ENCODE data around the gene PIGU.
"Not testable (repeated sequence)": the region's sequence is repeated elsewhere in the genome, so short reads cannot be mapped to it uniquely, and the experiment has no call there.

PIGU gene

GRCh38 chr20:34658654-34659053, 18.2 kb downstream of the PIGU start:
- DNase-seq = not testable (repeated sequence)

GRCh38 chr20:34654207-34654744, 22.6 kb downstream of the PIGU start:
- DNase-seq = no peak

GRCh38 chr20:34651200-34651599, 25.7 kb downstream of the PIGU start:
- no peak for DNase-seq

GRCh38 chr20:34647737-34648136, 29.2 kb downstream of the PIGU start:
- DNase-seq = no peak

- DNase-seq = no peak
These were observed 31.9 kb downstream of the PIGU start for GRCh38 chr20:34644951-34645350.

GRCh38 chr20:34644345-34644744, 32.5 kb downstream of the PIGU start:
- no peak for DNase-seq

- DNase-seq = no peak
These were observed 33.0 kb downstream of the PIGU start for GRCh38 chr20:34643928-34644327.

- DNase-seq = no peak
These were observed 34.9 kb downstream of the PIGU start for GRCh38 chr20:34642009-34642408.

GRCh38 chr20:34639755-34640222, 37.1 kb downstream of the PIGU start:
- DNase-seq = no peak

GRCh38 chr20:34638532-34638931, 38.4 kb downstream of the PIGU start:
- no peak for DNase-seq

GRCh38 chr20:34638039-34638292, 38.9 kb downstream of the PIGU start:
- no peak for DNase-seq

- no peak for DNase-seq
These were observed 39.5 kb downstream of the PIGU start for GRCh38 chr20:34637245-34638038.

GRCh38 chr20:34636648-34637047, 40.2 kb downstream of the PIGU start:
- no peak for DNase-seq

- DNase-seq = no peak
These were observed 42.5 kb downstream of the PIGU start for GRCh38 chr20:34634392-34634791.

GRCh38 chr20:34632870-34633452, 43.9 kb downstream of the PIGU start:
- DNase-seq = no peak

GRCh38 chr20:34629904-34630303, 47.0 kb downstream of the PIGU start:
- no peak for DNase-seq

GRCh38 chr20:34629342-34629741, 47.5 kb downstream of the PIGU start:
- no peak for DNase-seq

- DNase-seq = no peak
These were observed 48.9 kb downstream of the PIGU start for GRCh38 chr20:34628026-34628425.

- DNase-seq = no peak
These were observed 49.4 kb downstream of the PIGU start for GRCh38 chr20:34627458-34627857.

- DNase-seq = no peak
These were observed 49.9 kb downstream of the PIGU start for GRCh38 chr20:34626992-34627391.

- DNase-seq = no peak
These were observed 52.3 kb downstream of the PIGU start for GRCh38 chr20:34624629-34625028.

GRCh38 chr20:34622821-34623451, 54.0 kb downstream of the PIGU start:
- no peak for DNase-seq

- DNase-seq = no peak
These were observed 55.2 kb downstream of the PIGU start for GRCh38 chr20:34621383-34622367.

Data from activated naive CD4-positive, alpha-beta T cell treated with Interleukin-2 at 50 U/mL for 16 hours (primary cell).